Parietal lobe (tissue), 2 donors: ENCODE measurements around the gene PPCS. TPM values are rescaled to one million over a fixed set of nuclear protein-coding genes. Genes with fewer than 3 reads are reported as not detected.

Source experiments
- small RNA-seq: library from RNA; depleted of rRNA; stranded (forward); fragments of <200 nt; gene quantifications from one replicate; pipeline ENCODE3, GENCODE V24; 2014; ENCODE audit warnings: low replicate concordance
- total RNA-seq: library from RNA; depleted of rRNA; stranded (reverse); fragments of >200 nt; gene quantifications from one replicate; pipeline ENCODE4 v1.2.3, GENCODE V29; 2014

Gene PPCS
- 25.4 TPM for total RNA-seq

DNA sequence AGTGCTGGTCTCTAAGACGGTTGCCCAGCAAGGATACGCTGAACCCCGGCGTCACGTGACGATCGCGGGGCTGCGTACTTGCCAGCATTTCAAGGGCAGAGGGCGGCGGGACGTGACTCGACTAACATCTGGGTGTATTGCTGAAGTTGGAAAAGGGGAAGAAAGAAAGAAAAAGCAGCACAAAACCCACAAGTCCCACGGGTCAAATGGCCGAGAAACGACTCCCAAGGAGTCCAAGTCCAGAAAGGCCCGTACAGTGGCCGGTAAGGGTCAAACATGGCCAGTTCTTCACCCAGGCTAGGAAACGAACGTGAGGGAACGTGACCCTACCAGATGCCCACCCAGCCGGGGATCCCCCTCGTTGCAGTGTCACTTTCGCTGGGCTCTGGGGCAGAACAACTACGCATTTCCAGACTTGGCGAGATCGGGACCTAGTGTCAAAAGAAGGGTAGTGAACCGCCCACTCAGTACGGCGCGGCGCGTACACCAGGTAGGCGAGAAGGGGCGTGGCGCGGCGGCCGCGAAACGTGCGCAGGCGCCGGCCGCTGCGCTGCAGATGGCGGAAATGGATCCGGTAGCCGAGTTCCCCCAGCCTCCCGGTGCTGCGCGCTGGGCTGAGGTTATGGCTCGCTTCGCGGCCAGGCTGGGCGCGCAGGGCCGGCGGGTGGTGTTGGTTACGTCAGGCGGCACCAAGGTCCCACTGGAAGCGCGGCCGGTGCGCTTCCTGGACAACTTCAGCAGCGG, at the start of gene PPCS, which contains the start of gene ZMYND12:
PPCS (plus strand) TSS at position 534 of the 744 bp plus-strand sequence; CDS start at position 557, 23 bp downstream.
ZMYND12 (minus strand) TSS at position 13 of the 744 bp plus-strand sequence. CDS start 25 bp downstream, outside the sequence.

DNA sequence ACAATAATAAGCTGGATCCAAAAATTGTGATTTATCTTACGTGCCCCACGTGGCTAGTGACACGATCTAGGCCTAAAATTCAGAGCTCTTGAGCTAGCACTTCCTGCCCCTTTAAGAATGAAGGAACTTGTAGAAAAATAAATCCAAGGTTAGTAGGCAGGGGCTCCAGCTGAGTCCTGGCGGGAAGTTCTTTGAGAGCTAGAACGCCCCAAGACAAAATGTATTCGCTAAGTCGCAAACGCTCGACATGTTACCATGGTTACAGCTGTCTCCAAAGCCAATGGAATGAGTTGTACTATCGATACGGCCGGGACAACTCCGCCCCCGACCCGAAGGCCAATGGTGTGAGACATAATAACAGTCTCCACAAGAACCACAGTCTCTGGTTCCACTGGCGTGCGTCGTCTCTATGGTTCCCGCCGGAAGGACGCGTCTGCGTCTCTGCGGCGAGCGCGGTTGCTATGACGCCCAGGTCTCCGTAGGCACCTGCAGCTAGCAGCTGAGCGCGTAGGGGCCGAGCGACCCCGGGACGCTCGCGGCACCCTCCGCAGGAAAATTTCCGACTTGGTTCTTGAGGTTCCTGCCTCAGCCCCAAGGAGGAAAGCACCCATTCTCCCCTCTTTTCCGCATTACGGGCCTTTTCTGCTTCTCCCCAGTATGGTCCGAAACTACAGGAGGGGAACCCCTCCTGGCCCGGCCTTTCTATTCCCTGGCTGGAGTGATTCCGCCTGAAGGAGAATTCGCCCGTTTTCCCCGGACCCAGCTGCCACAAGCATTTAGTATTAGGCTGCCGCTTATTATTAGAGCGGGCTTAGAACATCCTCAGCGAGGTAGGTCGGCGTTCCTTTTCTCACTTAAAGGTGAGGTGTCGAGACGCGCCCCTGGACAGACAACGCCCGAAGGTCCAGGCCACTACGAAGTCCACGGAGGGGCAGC, 6.8 kb downstream of the PPCS start, which contains the start of gene CCDC30:
CCDC30 (plus strand) TSS at position 459 of the 936 bp plus-strand sequence. CDS start 17,266 bp downstream, outside the sequence.

Small RNA genes lying within 50 kb of the gene (small RNA-seq; reads per million reads assigned to genes)
- not detected for gene TMSB4XP1

Other genes with a start within 250 kb of the PPCS start
- gene FOXJ3, start 121.3 kb upstream of the PPCS start, total RNA-seq, result 90.1 TPM
- gene RIMKLA, start 75.8 kb upstream of the PPCS start, total RNA-seq, result 32.6 TPM
- gene ZMYND12, start 521 bp upstream of the PPCS start, total RNA-seq, result 0.63 TPM
- gene CCDC30, start 6.7 kb downstream of the PPCS start, total RNA-seq, result 23.5 TPM
- gene PPIH, start 201.9 kb downstream of the PPCS start, total RNA-seq, result 20.0 TPM
- 1,112 TPM for gene YBX1, start 225.9 kb downstream of the PPCS start, total RNA-seq